Lower leg skin (tissue), 3 donors: Measurements from ENCODE around the gene TMEM233.

Source experiments
- CTCF ChIP-seq, 3 donors: fragments of 450-650 bp; IDR thresholded peaks; one replicate each; pipeline ENCODE4 v1.5.1; 2016; ENCODE audit warnings: antibody characterized with exemption in 3 of 3, mild to moderate bottlenecking in 3 of 3, moderate library complexity in 2 of 3
- POLR2A ChIP-seq, 2 donors: fragments of 450-650 bp; IDR thresholded peaks; one replicate each; pipeline ENCODE4 v1.6.1; 2016 to 2017; ENCODE audit warnings: antibody characterized with exemption in 2 of 2, mild to moderate bottlenecking in 1 of 2, moderate library complexity in 1 of 2

- TF ChIP-seq CTCF (IDR thresholded peaks at IDR 0.05) (no peak), POLR2A (IDR thresholded peaks at IDR 0.05) (no peak)
Observed at GRCh38 chr12:119674560-119674959, 81.0 kb downstream of the TMEM233 start.
